Activated CD4-positive, alpha-beta T cell treated with anti-CD3 and anti-CD28 coated beads for 48 hours (primary cell): Measurements from ENCODE around the gene CCDC183.
"Not testable (repeated sequence)": the region's sequence is repeated elsewhere in the genome, so short reads cannot be mapped to it uniquely, and the experiment has no call there.

Experiments used
- DNase-seq: peaks from one replicate; pipeline ENCODE4 v3.0.0-alpha.2; 2020

CCDC183 gene

DNA sequence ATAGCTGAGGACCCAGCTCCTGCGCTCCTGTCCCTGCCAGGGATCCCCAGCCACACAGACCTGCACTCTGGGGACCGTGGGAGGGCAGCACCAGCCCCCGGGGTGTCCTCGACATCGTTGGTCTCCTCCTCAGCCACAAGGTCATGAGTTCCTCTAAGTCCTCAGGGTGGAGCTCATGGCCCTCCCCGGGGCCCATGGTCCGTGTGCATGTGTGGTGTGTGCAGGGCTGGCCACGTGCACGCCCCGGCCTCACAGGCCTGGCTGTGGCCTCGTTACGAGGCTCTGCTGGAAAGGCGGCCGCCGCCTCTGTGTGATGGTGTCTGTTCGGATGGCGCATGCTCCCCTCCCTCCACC is 30.0 kb downstream of the CCDC183 start:
- no peak for DNase-seq

DNA sequence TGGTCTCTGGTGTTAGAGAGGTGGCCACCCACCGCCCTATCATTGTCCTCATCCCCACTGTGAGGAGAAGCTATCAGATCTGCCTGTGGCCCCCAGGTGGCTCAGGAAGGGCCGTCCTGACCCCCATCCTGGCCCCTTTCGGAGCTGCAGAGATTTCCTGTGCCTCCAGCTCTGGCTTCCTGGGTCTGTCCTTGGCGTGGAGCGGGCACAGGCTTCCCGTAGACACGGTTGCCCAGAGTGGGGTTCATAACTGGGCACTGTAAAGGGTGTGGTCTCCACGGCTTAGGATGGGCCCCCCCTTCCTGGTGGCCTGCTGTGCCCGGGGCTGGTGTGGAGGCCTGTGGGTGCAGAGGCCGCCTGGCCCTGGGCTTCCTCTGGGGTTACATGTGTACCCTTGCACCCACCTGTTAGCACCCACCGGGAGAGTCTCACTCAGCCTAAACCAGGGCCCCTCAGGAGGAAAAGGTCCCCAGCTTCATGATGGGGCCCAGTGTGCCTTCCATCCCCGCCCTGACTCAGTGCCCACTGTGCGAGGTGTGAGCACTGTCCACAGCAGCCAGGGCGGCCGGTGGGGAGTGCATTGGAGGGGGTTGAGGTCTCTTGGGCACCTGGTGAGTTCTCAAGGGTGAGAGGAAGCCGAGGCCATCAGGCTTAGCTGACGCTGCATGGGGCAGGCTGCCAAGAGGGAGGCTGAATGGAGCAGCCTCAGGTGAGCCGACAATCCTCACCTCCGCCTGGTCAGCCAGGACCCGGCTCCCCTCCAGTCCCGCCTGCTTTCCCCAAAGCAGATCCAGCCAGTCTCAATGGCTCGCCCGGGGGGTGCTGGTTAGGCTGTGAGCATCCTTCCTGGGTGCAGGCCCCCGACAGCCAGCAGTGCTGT is 30.8 kb downstream of the CCDC183 start:
- DNase-seq: no peak

DNA sequence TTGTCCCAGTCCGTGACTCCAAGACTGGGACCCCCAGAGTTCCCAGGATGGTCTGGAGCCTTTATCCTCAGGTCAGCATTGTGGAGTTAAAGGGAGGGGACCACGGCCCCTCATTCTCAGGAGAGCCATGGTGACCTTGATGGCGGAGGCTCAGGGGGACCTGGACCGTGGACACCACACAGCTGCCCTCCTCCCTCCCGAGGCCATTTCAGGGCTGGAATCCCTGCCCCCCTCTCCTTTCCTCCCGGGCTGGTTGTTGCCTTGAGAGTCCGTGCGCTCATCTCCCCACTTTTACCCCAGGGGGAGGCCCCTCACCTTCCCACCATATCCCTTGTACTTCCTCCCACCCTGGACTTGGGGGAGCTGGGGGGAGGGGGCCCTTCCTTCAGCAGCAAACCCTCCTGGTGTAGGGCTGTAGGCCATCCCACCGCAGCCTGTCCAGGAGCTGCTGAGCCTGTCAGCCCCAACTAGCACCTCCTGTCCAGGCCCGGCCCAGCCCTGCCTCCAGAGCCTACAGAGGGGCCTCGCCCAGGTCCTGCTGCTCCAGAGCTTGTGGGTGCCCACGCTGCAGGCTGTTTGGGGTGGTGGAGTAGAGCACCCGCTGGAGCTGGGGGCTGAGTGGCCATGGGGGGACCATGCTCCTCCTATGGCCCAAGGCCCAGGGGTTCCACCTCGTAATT is 31.8 kb downstream of the CCDC183 start:
- no peak for DNase-seq

DNA sequence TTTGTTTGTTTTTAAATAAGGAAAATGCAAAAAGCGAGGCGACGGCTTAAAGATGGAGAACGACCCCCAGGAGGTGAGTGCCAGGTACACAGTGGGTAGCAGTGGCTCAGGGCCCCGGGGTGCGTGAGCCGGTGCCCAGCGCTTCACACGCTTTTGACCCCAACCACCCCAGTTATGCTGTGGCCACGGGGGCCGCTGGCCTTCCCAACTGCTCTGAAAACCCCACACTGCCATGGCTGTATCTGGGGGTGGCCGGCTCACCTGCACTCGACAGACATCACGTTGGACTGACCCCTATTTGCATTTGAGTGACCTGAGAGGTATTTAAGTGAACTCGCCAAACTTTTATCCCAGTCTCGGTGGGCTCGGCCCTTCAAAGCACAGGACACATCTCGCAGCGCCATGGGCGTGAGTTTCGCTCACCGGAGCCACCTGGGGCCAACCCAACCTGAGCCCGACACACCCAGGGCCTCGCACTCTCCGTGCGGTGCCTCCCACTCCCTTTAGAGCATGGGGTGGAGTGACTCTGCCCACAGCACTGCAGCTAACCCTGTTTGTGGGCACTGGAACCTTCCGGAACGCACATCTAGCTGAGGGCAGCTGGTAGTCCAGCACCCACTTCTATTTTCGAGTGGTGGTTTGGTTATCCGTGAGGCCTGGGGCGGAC is 32.5 kb downstream of the CCDC183 start:
- no peak for DNase-seq

DNA sequence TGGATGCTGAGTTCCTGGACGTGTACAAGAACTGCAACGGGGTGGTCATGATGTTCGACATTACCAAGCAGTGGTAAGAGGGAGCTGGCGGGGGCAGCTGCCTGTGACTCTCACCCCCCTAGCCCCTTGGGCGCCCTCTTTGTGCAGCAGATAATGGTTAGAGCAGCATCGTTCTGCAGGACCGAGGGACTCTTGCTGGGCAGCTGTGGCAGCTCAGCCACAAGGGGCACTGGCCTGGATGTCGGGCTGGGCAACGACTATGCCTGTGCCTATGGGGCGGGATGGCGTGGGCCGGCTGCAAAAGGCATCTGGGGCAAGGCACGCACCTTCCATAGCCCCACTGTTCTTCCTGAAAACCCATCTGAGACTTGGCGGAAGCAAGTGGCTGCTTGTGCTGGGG is 33.3 kb downstream of the CCDC183 start:
- no peak for DNase-seq

DNA sequence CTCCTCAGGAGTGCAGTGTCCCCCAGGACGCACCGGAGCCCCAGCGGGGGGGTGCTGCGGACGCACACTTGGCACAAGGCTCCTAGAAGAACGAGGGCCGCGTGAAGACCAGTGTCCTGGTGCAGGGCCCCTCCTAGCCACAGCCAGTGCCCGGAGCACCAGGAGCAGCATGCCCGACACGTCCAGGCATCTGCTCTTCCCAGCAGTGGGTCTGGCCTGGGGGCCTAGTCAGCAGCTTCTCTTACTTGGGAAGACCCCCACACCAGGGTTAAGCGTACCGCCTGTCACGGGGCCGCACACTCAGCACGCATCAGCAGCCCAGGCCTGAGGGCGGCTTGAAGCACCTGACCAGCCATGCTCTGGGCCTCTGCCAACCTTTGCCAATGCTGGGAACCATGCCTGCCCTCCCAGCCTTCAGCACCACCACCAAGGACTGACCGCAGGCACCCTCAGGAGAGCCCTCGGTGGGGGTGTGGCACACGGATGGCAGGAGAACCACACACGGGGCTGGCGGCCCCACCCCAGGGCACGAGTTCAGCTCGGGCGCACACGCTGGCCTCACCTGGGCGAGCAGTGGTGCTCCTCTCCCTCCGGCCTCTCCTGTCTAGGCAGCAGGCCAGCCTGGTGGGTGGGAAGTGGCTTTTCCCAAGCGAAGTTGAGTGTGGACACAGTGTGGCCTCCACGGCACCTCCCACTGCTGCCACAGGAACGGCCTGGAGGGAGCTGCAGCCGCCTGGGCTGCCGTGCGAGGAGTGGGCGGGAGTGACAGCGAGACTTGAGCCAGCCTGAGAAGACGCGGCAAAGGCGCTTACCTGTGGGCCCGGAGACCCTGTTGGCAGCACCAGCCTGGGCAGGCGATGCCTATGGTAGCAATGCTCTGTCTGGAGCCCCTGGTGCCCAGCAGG is 34.1 kb downstream of the CCDC183 start:
- no peak for DNase-seq

DNA sequence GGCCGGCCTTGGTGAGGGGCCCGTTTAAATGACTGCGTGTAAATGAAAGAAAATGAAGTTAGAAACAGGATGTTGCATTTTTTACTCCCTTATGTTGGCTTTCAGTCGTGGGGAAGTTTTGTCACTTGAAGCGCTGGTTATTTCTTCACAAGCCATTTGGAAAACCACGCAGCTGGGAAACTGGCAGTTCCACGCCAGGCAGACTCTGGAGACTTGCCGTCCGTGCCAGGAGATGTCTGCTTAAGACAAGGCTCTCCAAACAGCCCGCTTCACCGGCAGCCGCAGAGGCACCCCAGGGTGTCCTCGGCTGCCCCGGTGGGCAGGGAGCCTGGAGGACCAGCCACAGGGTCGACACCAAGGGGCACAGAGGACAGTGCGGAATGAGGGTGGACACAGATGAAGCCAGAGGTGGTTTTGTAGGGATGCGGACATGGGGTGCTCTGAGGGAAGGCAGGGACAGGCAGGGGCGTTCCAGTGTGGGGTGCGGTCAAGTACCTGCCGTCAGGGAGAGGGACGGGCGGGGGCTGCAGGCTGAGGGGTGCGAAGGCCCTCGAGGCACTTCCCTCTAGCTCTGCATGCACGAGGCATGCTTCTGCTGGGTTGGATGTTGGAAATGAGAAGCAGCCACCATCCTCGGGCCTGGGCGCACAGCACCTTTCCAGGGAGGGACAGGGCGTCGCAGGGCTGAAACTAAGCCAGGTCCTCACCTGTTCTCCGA is 35.0 kb downstream of the CCDC183 start:
- no peak for DNase-seq

DNA sequence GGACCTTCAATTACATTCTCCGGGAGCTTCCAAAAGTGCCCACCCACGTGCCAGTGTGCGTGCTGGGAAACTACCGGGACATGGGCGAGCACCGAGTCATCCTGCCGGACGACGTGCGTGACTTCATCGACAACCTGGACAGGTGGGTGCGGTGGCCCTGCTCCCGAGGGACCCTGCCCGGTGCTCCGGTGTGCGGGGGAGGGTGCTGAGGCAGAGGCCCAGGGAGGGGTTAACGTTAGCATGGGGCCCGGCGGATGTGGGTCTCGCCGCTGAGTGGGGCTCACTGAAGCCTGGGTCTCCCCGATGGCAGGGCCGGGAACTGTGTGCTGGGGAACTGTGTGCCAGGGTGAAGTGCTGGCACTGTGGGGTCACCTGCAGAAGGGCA is 35.6 kb downstream of the CCDC183 start:
- DNase-seq: no peak

DNA sequence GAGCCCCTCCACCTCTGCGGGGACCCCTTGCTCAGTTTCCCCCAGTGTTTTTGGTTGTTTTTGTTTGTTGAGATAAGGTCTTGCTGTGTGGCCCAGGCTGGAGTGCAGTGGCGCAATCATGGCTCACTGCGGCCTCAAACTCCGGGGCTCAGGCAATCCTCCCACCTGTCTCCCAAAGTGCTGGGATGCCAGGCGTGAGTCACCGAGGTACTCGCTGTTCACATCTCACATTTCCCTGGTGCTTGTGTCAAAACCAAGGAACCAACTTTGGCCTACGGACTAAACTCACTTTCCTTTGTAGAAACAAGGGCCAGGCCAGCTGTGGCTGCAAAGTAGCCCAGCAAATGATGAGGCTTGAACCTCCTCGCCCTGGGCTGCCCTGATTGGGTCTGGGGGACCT is 36.4 kb downstream of the CCDC183 start:
- no peak for DNase-seq

DNA sequence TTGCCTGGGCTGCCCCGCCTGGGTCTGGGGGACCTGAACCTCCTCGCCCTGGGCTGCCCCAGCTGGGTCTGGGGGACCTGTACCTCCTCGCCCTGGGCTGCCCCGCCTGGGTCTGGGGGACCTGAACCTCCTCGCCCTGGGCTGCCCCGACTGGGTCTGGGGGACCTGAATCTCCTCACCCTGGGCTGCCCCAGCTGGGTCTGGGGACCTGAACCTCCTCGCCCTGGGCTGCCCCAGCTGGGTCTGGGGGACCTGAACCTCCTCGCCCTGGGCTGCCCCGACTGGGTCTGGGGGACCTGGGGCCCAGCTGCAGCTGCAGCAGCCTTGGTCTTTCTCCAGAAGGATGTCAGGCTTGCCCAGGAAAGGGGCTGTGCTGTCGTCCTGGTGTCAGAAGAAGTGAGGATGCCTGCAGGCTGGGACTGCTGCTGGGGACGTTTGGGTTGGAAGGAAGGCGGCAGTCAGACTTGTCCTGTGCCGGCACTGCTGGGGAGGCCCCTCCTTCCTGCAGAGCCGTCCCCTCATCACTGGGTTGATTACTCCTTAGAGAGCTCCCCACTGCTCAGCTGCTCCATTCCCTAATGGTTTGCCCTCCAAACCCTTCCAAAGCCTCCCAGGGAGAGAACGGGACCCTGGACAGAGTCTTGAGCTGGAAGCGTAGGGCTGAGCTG is 37.4 kb downstream of the CCDC183 start:
- not testable (repeated sequence) for DNase-seq

DNA sequence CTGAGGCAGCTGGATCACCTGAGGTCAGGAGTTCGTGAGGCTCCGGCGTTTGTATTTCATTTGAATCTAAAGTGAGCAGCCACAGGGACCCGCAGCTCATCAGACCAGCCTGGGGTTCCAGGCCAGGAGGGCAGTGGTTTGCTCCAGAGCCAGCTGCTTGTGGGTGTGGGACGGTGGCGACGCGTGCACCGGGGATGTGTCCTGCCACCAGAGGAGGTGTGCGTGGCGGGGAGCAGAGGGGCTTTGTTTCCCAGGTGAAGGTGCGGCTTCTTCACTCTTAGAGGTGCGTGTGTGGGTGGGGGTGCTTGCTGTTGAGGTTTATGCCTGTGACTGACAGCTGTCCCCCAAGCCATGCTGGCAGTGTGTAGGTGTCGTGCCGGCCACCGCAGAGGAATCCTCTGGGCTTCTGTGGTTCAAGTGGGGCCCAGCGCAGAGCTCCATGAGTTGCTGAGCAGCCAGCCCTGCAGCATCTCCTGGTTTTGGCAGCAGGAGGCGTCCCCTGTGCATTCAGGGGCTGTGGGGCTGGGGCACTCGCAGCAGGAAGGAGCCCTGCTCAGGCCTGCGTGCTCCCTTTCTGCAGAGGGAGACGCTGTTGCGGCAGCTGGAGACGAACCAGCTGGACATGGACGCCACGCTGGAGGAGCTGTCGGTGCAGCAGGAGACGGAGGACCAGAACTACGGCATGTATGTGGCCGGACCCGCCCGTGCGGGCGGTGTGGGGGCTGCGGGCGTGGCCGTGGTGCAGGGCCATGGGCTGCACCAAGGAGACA is 39.2 kb downstream of the CCDC183 start:
- DNase-seq: no peak

DNA sequence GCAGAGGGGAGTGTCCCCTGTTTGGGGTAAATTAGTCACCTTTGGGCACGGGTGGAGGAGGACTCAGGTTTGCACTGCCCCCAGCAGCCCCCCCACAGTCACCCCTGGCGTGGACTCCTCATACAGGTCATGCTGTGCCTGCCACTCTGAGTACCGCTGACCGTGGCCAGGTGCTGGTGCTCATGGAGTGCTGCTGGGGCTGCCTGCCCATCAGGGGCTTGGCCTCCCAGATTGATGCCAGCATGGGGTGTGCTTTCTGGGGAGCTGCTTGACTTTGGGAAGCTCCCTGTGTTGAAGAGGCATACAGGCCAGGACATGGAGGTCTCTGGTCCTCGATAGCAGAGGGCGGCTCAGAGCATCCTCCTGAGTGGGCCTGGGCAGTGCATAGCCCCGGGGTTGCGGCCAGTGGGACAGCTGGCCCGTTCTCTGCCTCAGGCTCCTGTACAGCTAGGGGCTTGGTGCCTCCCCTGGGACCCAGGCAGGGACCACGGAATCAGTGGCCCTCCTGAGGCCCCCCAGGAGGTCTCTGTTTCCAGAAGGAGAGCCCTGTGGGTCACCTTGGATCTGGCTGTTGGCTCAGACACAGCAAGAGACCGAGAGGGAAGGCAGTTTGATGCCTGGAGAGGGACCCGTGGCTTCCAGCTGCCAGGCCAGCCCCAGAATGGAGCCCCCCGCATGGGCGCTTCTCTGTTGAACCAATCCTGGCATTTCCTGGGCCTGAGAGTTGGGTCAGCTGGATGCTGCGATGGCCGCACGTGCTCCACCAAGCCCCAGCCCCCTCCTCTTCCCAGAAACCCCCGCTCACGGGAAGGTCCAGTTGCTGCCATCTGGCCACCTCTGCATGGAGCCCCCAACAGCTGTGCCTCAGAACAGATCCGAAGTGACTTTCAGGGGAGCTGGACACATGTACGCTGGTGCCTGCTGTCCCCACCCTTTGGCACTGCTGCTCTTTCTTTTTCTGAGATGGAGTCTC is 40.1 kb downstream of the CCDC183 start:
- no peak for DNase-seq

DNA sequence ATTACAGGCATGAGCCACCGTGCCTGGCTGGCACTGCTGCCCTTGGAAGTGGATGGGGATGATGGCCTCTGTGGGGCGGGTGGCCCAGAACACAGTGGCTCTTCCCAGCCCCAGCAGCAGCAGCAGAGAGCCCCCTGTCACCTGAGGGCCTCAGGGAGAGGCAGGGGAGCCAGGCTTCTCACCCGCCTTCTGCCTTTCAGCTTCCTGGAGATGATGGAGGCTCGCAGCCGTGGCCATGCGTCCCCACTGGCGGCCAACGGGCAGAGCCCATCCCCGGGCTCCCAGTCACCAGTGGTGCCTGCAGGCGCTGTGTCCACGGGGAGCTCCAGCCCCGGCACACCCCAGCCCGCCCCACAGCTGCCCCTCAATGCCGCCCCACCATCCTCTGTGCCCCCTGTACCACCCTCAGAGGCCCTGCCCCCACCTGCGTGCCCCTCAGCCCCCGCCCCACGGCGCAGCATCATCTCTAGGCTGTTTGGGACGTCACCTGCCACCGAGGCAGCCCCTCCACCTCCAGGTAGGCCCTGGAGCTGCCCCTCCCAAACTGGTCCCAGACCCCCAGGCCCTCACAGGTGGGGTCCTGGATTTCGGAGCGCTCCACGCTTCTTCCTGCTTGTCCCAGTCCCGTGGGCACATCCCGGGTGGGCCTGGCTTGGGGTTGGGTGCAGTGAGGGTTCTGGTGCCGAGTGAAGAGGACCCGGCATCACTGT is 41.2 kb downstream of the CCDC183 start:
- DNase-seq: no peak

DNA sequence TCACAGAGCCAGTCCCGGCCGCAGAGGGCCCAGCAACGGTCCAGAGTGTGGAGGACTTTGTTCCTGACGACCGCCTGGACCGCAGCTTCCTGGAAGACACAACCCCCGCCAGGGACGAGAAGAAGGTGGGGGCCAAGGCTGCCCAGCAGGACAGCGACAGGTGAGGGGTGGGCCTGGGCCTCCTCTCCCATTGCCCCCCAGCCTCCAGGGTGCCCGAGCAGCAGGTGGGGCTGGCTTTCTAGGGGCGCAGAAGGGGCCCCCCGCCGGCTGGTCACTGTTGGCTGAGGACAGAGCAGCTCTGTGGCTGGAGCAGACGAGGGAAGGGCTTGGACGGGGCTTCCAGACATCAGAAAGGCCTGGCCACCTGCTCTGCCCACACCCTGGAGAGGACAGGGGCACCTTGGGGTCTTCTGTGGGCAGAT is 41.7 kb downstream of the CCDC183 start:
- DNase-seq: not testable (repeated sequence)

DNA sequence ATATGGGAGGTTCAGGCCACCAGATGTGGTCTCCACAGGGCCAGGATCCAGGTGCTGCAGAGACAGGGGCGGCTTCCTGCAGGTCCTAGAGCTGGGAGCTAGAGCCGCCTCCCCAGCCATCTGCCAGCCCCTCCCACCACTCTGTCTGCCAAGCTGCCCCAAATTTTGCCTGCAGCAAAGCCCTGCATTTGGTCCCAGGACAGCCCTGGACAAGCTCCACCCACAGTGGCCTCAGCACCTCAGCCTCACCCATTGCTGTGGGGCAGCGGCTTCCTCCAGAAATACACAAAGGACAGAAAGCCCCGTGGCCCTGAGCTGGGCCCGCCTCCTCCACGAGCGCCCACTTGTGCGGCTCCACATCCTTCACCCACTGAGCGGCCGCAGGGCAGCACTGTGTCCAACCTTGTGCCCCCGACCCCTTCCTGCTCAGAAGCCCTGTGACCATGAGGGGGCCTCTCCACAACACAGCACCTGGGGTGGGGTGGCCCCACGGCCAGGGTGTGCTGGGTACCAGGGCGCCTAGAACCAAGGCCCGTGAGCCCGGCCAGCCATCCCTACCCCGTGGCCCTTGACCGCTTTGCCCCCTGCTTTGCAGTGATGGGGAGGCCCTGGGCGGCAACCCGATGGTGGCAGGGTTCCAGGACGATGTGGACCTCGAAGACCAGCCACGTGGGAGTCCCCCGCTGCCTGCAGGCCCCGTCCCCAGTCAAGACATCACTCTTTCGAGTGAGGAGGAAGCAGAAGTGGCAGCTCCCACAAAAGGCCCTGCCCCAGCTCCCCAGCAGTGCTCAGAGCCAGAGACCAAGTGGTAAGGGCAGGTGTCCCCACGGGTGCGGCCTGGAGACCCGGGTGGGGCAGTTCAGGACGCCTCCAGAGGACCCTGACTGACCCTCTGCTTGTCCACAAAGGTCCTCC is 42.4 kb downstream of the CCDC183 start:
- no peak for DNase-seq

DNA sequence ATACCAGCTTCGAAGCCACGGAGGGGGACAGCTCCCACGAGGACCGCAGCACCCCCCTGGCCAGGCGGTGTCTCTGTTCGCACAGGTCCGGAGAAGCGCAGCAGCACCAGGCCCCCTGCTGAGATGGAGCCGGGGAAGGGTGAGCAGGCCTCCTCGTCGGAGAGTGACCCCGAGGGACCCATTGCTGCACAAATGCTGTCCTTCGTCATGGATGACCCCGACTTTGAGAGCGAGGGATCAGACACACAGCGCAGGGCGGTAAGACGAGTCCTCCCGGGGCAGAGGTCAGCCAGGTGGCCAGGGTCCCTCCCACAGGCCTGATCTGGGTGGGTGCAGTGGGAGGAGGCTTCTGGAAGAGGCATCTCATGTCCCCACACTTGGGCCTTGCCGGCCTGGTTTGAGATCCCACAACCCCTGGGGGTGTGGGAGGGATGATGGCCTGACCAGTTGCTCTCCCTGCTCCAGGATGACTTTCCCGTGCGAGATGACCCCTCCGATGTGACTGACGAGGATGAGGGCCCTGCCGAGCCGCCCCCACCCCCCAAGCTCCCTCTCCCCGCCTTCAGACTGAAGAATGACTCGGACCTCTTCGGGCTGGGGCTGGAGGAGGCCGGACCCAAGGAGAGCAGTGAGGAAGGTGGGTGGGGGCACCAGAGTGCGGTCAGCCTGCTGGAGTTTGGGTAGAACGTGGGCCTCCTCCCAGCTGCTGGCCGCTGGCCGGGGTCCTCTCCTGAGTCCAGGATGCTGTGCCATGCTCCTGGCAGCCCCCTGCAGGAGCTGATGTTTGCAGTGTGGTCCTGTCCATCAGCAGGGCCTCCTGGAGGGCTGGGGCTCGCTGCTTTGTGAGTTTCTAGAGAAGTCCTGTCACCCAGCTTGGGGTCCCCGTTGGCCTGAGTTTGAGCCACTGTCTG is 43.3 kb downstream of the CCDC183 start:
- DNase-seq: no peak
